ENCODE results near the gene CCR7.

DNA sequence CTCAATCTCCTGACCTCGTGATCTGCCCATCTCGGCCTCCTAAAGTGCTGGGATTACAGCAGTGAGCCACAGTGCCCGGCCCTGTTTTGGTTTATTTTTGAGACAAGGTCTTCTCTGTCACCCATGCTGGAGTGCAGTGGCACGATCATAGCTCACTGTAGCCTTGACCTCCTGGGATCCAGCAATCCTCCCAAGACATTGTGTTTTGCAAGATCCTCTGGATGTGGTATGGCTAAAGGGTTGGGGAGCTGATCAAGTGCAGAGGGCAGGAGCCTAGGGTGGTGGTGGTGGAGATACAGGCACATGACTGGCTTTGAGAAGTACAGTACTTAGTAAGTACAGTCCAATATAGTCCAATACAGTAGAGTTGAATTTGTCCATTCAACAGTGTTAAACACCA lies 47.3 kb downstream of the CCR7 start:
- TF ChIP-seq SP1 (CRISPR knock-in tag; conservative IDR thresholded peaks at IDR 0.05) (no peak), ZNF263 (CRISPR knock-in tag; IDR thresholded peaks at IDR 0.05; ENCODE audit: low read depth) (no peak), ZNF232 (CRISPR knock-in tag; IDR thresholded peaks at IDR 0.05) (no peak)
- TF ChIP-seq, protein P1, sequence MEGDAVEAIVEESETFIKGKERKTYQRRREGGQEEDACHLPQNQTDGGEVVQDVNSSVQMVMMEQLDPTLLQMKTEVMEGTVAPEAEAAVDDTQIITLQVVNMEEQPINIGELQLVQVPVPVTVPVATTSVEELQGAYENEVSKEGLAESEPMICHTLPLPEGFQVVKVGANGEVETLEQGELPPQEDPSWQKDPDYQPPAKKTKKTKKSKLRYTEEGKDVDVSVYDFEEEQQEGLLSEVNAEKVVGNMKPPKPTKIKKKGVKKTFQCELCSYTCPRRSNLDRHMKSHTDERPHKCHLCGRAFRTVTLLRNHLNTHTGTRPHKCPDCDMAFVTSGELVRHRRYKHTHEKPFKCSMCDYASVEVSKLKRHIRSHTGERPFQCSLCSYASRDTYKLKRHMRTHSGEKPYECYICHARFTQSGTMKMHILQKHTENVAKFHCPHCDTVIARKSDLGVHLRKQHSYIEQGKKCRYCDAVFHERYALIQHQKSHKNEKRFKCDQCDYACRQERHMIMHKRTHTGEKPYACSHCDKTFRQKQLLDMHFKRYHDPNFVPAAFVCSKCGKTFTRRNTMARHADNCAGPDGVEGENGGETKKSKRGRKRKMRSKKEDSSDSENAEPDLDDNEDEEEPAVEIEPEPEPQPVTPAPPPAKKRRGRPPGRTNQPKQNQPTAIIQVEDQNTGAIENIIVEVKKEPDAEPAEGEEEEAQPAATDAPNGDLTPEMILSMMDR (IDR thresholded peaks at IDR 0.05) = no peak
